ENCODE measurements around the gene OOSP4A.

The OOSP4A gene

DNA sequence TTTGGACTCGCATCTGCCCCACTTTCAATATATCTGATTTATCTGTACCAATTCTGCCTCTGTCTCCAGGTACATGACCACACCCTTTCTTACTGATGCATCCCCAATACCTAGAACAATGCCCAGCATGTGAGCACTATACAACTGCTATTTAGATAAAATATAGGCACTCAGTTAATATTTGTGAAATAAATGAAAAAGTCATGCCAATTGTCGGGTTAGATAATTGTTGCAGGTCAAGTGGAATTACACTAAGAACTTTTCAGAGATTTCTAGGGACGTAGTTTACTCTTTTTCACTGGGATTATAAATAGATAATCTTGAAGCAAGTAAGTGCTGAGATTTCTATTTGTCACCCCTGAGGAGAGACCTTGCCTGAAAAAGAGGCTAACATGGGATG lies 20.5 kb downstream of the OOSP4A start:
- Histone ChIP-seq H3K79me2 (ENCODE audit: low read length) (no peaks in the 10 kb centered on the region), H4K20me1 (ENCODE audit: insufficient read depth, low read length) (no peaks in the 10 kb centered on the region), H2AFZ (ENCODE audit: low read depth, low read length) (no peak overlapping the region), H3K27ac (ENCODE audit: low read length) (no peak overlapping the region), H3K9me3 (ENCODE audit: insufficient read depth, low read length) (no peaks in the 10 kb centered on the region), H3K4me3 (ENCODE audit: low read length) (no peak overlapping the region), H3K4me1 (ENCODE audit: low read length) (no peaks in the 10 kb centered on the region), H3K9ac (ENCODE audit: low read length) (no peak overlapping the region), H3K36me3 (replicated peaks; ENCODE audit: low read depth, low read length) (no peaks in the 10 kb centered on the region), H3K27me3 (ENCODE audit: low read depth, low read length) (peaks cover 18% of the 10 kb centered on the region), H3K4me2 (ENCODE audit: low read length) (no peak overlapping the region)
- no peak for TF ChIP-seq EZH2phosphoT487 (IDR thresholded peaks at IDR 0.05; ENCODE audit: low read depth)
- TF ChIP-seq, protein P1, sequence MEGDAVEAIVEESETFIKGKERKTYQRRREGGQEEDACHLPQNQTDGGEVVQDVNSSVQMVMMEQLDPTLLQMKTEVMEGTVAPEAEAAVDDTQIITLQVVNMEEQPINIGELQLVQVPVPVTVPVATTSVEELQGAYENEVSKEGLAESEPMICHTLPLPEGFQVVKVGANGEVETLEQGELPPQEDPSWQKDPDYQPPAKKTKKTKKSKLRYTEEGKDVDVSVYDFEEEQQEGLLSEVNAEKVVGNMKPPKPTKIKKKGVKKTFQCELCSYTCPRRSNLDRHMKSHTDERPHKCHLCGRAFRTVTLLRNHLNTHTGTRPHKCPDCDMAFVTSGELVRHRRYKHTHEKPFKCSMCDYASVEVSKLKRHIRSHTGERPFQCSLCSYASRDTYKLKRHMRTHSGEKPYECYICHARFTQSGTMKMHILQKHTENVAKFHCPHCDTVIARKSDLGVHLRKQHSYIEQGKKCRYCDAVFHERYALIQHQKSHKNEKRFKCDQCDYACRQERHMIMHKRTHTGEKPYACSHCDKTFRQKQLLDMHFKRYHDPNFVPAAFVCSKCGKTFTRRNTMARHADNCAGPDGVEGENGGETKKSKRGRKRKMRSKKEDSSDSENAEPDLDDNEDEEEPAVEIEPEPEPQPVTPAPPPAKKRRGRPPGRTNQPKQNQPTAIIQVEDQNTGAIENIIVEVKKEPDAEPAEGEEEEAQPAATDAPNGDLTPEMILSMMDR (IDR thresholded peaks at IDR 0.05; ENCODE audit: low read depth, low read length) = no peak

DNA sequence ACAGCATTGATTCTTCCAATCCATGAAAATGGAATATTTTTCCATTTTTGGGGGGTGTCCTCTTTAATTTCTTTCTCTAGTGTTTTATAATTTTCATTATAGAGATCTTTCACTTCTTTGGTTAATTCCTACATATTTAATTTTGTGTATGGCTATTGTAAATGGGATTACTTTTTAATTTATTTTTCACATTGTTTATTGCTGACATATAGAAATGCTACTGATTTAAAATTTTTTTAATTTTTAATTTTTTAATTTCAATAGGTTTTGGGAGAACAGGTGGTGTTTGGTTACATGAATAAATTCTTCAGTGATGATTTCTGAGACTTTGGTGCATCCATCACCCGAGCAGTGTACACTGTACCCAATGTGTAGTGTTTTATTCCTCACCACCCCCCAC lies 26.6 kb downstream of the OOSP4A start:
- no peaks in the 10 kb centered on the region for H3K36me3 ChIP-seq (replicated peaks; ENCODE audit: low read depth, low read length)
- no peaks in the 10 kb centered on the region for H3K79me2 ChIP-seq (ENCODE audit: low read length)
- no peak overlapping the region for H3K4me2 ChIP-seq (ENCODE audit: low read length)
- TF ChIP-seq, protein P1 (IDR thresholded peaks at IDR 0.05; ENCODE audit: low read depth, low read length) = no peak
- no peak for TF ChIP-seq EZH2phosphoT487 (IDR thresholded peaks at IDR 0.05; ENCODE audit: low read depth)
- no peak overlapping the region for H3K4me3 ChIP-seq (ENCODE audit: low read length)
- H3K9ac ChIP-seq (ENCODE audit: low read length) = no peak overlapping the region
- H3K27me3 ChIP-seq (ENCODE audit: low read depth, low read length) = no peaks in the 10 kb centered on the region
- no peak overlapping the region for H2AFZ ChIP-seq (ENCODE audit: low read depth, low read length)
- no peaks in the 10 kb centered on the region for H4K20me1 ChIP-seq (ENCODE audit: insufficient read depth, low read length)
- H3K9me3 ChIP-seq (ENCODE audit: insufficient read depth, low read length) = no peaks in the 10 kb centered on the region
- no peak overlapping the region for H3K27ac ChIP-seq (ENCODE audit: low read length)
- H3K4me1 ChIP-seq (ENCODE audit: low read length) = no peaks in the 10 kb centered on the region

DNA sequence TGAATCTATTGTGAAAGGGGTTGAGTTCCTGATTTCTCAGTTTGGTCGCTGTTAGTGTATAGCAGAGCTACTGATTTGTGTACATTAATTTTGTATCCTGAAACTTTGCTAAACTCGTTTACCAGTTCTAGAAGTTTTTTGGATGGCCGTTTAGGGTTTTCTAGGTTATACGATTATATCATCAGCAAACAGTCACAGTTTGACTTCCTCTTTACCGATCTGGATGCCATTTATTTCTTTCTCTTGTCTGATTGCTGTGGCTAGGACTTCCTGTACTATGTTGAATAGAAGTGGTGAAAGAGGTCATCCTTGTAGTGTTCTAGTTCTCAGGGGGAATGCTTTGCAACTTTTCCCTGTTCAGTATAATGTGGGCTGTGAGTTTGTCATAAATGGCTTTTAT lies 28.6 kb downstream of the OOSP4A start:
- H3K79me2 ChIP-seq (ENCODE audit: low read length) = no peaks in the 10 kb centered on the region
- H2AFZ ChIP-seq (ENCODE audit: low read depth, low read length) = no peak overlapping the region
- no peak overlapping the region for H3K4me2 ChIP-seq (ENCODE audit: low read length)
- no peak for TF ChIP-seq EZH2phosphoT487 (IDR thresholded peaks at IDR 0.05; ENCODE audit: low read depth)
- TF ChIP-seq, protein P1 (IDR thresholded peaks at IDR 0.05; ENCODE audit: low read depth, low read length) = no peak
- H3K4me1 ChIP-seq (ENCODE audit: low read length) = no peaks in the 10 kb centered on the region
- no peak overlapping the region for H3K9ac ChIP-seq (ENCODE audit: low read length)
- H4K20me1 ChIP-seq (ENCODE audit: insufficient read depth, low read length) = no peaks in the 10 kb centered on the region
- H3K36me3 ChIP-seq (replicated peaks; ENCODE audit: low read depth, low read length) = no peaks in the 10 kb centered on the region
- no peaks in the 10 kb centered on the region for H3K27me3 ChIP-seq (ENCODE audit: low read depth, low read length)
- no peaks in the 10 kb centered on the region for H3K9me3 ChIP-seq (ENCODE audit: insufficient read depth, low read length)
- H3K4me3 ChIP-seq (ENCODE audit: low read length) = no peak overlapping the region
- H3K27ac ChIP-seq (ENCODE audit: low read length) = no peak overlapping the region

DNA sequence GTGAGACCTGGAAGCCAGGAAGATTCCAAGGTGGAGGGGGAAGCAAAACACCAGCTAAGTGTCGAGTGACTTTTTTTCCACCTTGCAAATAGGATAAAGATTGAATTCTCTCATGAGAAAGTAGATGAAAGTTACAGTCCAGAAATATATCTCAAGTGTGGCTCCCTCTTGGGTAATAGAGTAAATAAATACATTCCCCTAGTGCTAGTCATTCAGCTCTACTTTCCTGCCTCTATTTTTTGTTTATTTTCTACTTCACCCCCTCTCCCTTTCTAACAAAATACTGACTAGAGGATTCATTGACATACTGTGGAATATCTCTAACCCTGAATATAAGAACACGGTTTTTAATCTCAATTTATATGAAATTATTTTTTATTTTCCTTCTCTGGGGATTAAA lies 34.0 kb downstream of the OOSP4A start:
- no peak overlapping the region for H3K9ac ChIP-seq (ENCODE audit: low read length)
- H3K9me3 ChIP-seq (ENCODE audit: insufficient read depth, low read length) = no peaks in the 10 kb centered on the region
- H3K4me1 ChIP-seq (ENCODE audit: low read length) = no peaks in the 10 kb centered on the region
- H3K4me3 ChIP-seq (ENCODE audit: low read length) = no peak overlapping the region
- no peaks in the 10 kb centered on the region for H3K79me2 ChIP-seq (ENCODE audit: low read length)
- no peaks in the 10 kb centered on the region for H3K27me3 ChIP-seq (ENCODE audit: low read depth, low read length)
- TF ChIP-seq, protein P1 (IDR thresholded peaks at IDR 0.05; ENCODE audit: low read depth, low read length) = no peak
- no peak for TF ChIP-seq EZH2phosphoT487 (IDR thresholded peaks at IDR 0.05; ENCODE audit: low read depth)
- no peaks in the 10 kb centered on the region for H4K20me1 ChIP-seq (ENCODE audit: insufficient read depth, low read length)
- no peaks in the 10 kb centered on the region for H3K36me3 ChIP-seq (replicated peaks; ENCODE audit: low read depth, low read length)
- no peak overlapping the region for H3K27ac ChIP-seq (ENCODE audit: low read length)
- H3K4me2 ChIP-seq (ENCODE audit: low read length) = no peak overlapping the region
- H2AFZ ChIP-seq (ENCODE audit: low read depth, low read length) = no peak overlapping the region
